ENCODE data around the gene PLXNC1. TPM values are rescaled to one million over a fixed set of nuclear protein-coding genes. Genes with fewer than 3 reads are reported as not detected.

The PLXNC1 gene
- total and polyA plus RNA-seq, 4 experiments from 2014 or later = 2.9 to 27.6 (median 17.3) TPM

- H3K4me1 ChIP-seq (ENCODE audit: insufficient read depth, low read length) = peaks cover 27% of the 10 kb centered on the region
- CTCF ChIA-PET (ENCODE audit: partially characterized antibody) = no interaction called here
- DNase-seq = no peak
- H3K27me3 ChIP-seq (ENCODE audit: insufficient read depth, low read length) = no peaks in the 10 kb centered on the region
- H3K9me3 ChIP-seq (ENCODE audit: control insufficient read depth in 1 of 2, low read length in 2 of 2) = no peaks in the 10 kb centered on the region
- Mint-ChIP-seq H3K4me1 (peaks cover 30 to 33% (median 32%) of the 10 kb centered on the region in 4 donors), H3K36me3 (peaks cover 47 to 56% of the 10 kb centered on the region in 2 donors), H3K4me3 (no peak overlapping the region), H3K27me3 (no peaks in the 10 kb centered on the region), H3K9me3 (no peaks in the 10 kb centered on the region), H3K27ac (peak overlapping the region in 5 of 7 donors; percentile 36 to 84 (median 53))
- intact Hi-C loops (cut with micrococcal nuclease) = loop anchor here (5.0 kb wide), 1 partner anchor 247 kb away; no protein-coding TSS in a partner anchor
- H3K27ac ChIP-seq (ENCODE audit: low read depth, low read length) = no peak overlapping the region
- no peak overlapping the region for H3K4me3 ChIP-seq (ENCODE audit: low read length in 2 of 2)
- H3K36me3 ChIP-seq (ENCODE audit: insufficient read depth, low read length) = peaks cover 7% of the 10 kb centered on the region
- POLR2A ChIA-PET (ENCODE audit: partially characterized antibody) = interaction anchor here (1.4 to 5.1 kb wide), 2 partner anchors 22 to 136 kb away, joined by 4 to 35 read pairs; partner anchors contain the start of gene PLXNC1
Observed at GRCh38 chr12:94284859-94285258, 136.5 kb downstream of the PLXNC1 start.

GRCh38 chr12:94285943-94286582 is 137.7 kb downstream of the PLXNC1 start:
- Mint-ChIP-seq H3K9me3 (no peaks in the 10 kb centered on the region), H3K27me3 (no peaks in the 10 kb centered on the region), H3K4me1 (peaks cover 28 to 38% (median 31%) of the 10 kb centered on the region in 4 donors), H3K36me3 (peaks cover 44 to 59% of the 10 kb centered on the region in 2 donors), H3K27ac (peak overlapping the region in 1 of 7 donors; percentile 10), H3K4me3 (no peak overlapping the region)
- CTCF ChIA-PET (ENCODE audit: partially characterized antibody) = no interaction called here
- Histone ChIP-seq H3K27me3 (ENCODE audit: insufficient read depth, low read length) (no peaks in the 10 kb centered on the region), H3K9me3 (ENCODE audit: control insufficient read depth in 1 of 2, low read length in 2 of 2) (no peaks in the 10 kb centered on the region), H3K36me3 (ENCODE audit: insufficient read depth, low read length) (peaks cover 7% of the 10 kb centered on the region), H3K4me3 (ENCODE audit: low read length in 2 of 2) (no peak overlapping the region), H3K4me1 (ENCODE audit: insufficient read depth, low read length) (peaks cover 27% of the 10 kb centered on the region), H3K27ac (ENCODE audit: low read depth, low read length) (no peak overlapping the region)
- intact Hi-C loops (cut with micrococcal nuclease) = no loop called here
- DNase-seq = no peak
- POLR2A ChIA-PET (ENCODE audit: partially characterized antibody) = interaction anchor here (1.4 kb wide), 1 partner anchor 138 kb away, joined by 4 read pairs; the partner anchor contains the start of gene PLXNC1

DNA sequence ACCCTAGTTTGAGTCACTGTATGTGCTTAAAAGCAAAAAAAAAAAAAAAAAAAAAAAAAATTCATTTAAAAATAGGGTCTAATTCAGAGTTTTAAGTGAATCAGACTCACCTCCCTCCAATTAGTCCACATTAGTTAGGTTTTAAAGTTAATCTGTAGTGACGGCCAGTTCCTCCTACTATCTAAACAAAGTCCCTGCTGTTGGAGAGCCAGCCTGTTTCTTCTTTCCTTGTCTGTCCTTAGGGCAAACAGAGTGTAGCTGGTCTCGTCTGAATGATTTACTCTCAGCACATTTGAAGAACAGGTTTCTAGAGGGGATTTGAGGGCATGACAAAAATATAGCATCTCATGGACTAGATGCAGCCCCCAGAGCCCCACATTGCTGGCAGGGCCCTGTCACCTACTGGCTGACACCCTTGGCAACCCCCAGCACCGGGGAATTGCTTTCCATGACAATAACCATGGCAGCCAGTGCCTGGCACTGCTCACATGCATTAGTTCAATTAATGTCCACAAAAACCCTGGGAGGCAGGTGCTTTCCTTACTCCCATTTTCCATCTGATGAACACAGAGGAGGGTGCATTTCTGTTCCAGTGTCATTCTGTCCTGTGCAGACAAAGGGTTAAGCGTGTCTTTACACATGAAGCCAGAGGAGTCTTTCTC is 138.3 kb downstream of the PLXNC1 start:
- intact Hi-C loops (cut with micrococcal nuclease) = no loop called here
- ChIA-PET CTCF (ENCODE audit: partially characterized antibody) (interaction anchor here (1.0 kb wide), 1 partner anchor 52 kb away, joined by 3 read pairs; no protein-coding TSS in a partner anchor), POLR2A (ENCODE audit: partially characterized antibody) (no interaction called here)
- Histone ChIP-seq H3K4me3 (ENCODE audit: low read length in 2 of 2) (no peak overlapping the region), H3K27ac (ENCODE audit: low read depth, low read length) (no peak overlapping the region), H3K27me3 (ENCODE audit: insufficient read depth, low read length) (no peaks in the 10 kb centered on the region), H3K9me3 (ENCODE audit: control insufficient read depth in 1 of 2, low read length in 2 of 2) (no peaks in the 10 kb centered on the region), H3K4me1 (ENCODE audit: insufficient read depth, low read length) (peaks cover 26% of the 10 kb centered on the region), H3K36me3 (ENCODE audit: insufficient read depth, low read length) (peaks cover 7% of the 10 kb centered on the region)
- Mint-ChIP-seq H3K4me3 (no peak overlapping the region), H3K36me3 (peaks cover 45 to 63% of the 10 kb centered on the region in 2 donors), H3K27me3 (no peaks in the 10 kb centered on the region), H3K27ac (peak overlapping the region in 1 of 7 donors; percentile 57), H3K4me1 (peaks cover 26 to 35% (median 29%) of the 10 kb centered on the region in 4 donors), H3K9me3 (no peaks in the 10 kb centered on the region)
- DNase-seq = no peak

DNA sequence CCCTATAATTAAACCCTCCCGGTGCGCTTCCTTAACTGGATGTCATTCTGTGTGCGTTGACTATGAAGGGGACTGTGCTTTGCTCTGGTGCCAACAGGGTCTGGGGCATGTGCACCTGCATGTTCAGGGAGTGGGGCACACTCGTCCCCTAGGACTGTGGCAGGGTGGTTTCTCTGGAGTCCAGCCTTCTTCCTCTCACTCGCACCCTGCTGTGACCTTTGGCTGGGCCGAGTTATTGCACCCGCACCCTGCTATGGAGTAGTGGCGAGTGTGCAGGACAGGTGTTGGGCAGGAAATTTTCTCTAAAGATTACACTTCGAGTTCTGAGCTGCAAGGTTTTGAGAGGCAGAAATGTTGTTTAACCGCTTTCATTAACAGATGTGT is 138.9 kb downstream of the PLXNC1 start:
- POLR2A ChIA-PET (ENCODE audit: partially characterized antibody) = no interaction called here
- Mint-ChIP-seq H3K9me3 (no peaks in the 10 kb centered on the region), H3K4me1 (peaks cover 21 to 30% (median 24%) of the 10 kb centered on the region in 4 donors), H3K27ac (peak overlapping the region in 1 of 7 donors; percentile 57), H3K36me3 (peaks cover 49 to 63% of the 10 kb centered on the region in 2 donors), H3K4me3 (no peak overlapping the region), H3K27me3 (no peaks in the 10 kb centered on the region)
- Histone ChIP-seq H3K9me3 (ENCODE audit: control insufficient read depth in 1 of 2, low read length in 2 of 2) (no peaks in the 10 kb centered on the region), H3K27me3 (ENCODE audit: insufficient read depth, low read length) (no peaks in the 10 kb centered on the region), H3K36me3 (ENCODE audit: insufficient read depth, low read length) (peaks cover 7% of the 10 kb centered on the region), H3K27ac (ENCODE audit: low read depth, low read length) (no peak overlapping the region), H3K4me1 (ENCODE audit: insufficient read depth, low read length) (peaks cover 21% of the 10 kb centered on the region), H3K4me3 (ENCODE audit: low read length in 2 of 2) (no peak overlapping the region)
- DNase-seq = no peak
- intact Hi-C loops (cut with micrococcal nuclease) = no loop called here
- CTCF ChIA-PET (ENCODE audit: partially characterized antibody) = interaction anchor here (1.0 kb wide), 1 partner anchor 52 kb away, joined by 3 read pairs; no protein-coding TSS in a partner anchor

GRCh38 chr12:94289461-94290312 is 141.3 kb downstream of the PLXNC1 start:
- H3K4me3 ChIP-seq (ENCODE audit: low read length in 2 of 2) = no peak overlapping the region
- Mint-ChIP-seq H3K27me3 (no peaks in the 10 kb centered on the region), H3K9me3 (no peaks in the 10 kb centered on the region), H3K4me3 (no peak overlapping the region), H3K4me1 (peaks cover 2 to 6% (median 3%) of the 10 kb centered on the region in 4 donors), H3K27ac (no peak overlapping the region), H3K36me3 (peaks cover 42 to 60% of the 10 kb centered on the region in 2 donors)
- H3K4me1 ChIP-seq (ENCODE audit: insufficient read depth, low read length) = no peaks in the 10 kb centered on the region
- no peaks in the 10 kb centered on the region for H3K9me3 ChIP-seq (ENCODE audit: control insufficient read depth in 1 of 2, low read length in 2 of 2)
- no peak for DNase-seq
- intact Hi-C loops (cut with micrococcal nuclease) = no loop called here
- ChIA-PET CTCF (ENCODE audit: partially characterized antibody) (interaction anchor here (0.7 to 1.2 kb wide), 3 partner anchors 16 to 155 kb away, joined by 3 to 4 read pairs (median 3); no protein-coding TSS in a partner anchor), POLR2A (ENCODE audit: partially characterized antibody) (interaction anchor here (0.9 to 1.0 kb wide), 2 partner anchors 27 kb away, joined by 3 read pairs; no protein-coding TSS in a partner anchor)
- H3K27ac ChIP-seq (ENCODE audit: low read depth, low read length) = no peak overlapping the region
- no peaks in the 10 kb centered on the region for H3K27me3 ChIP-seq (ENCODE audit: insufficient read depth, low read length)
- peaks cover 7% of the 10 kb centered on the region for H3K36me3 ChIP-seq (ENCODE audit: insufficient read depth, low read length)

- H3K36me3 Mint-ChIP-seq = peaks cover 42 to 63% of the 10 kb centered on the region in 2 donors
- no peak overlapping the region for H3K27ac Mint-ChIP-seq
- no peak overlapping the region for H3K4me3 Mint-ChIP-seq
Observed at GRCh38 chr12:94290353-94290752, 142.0 kb downstream of the PLXNC1 start.

More at GRCh38 chr12:94290353-94290752, 142.0 kb downstream of the PLXNC1 start:
- DNase-seq = no peak
- Histone ChIP-seq H3K9me3 (ENCODE audit: control insufficient read depth in 1 of 2, low read length in 2 of 2) (no peaks in the 10 kb centered on the region), H3K27ac (ENCODE audit: low read depth, low read length) (no peak overlapping the region), H3K36me3 (ENCODE audit: insufficient read depth, low read length) (peaks cover 13% of the 10 kb centered on the region), H3K4me1 (ENCODE audit: insufficient read depth, low read length) (no peaks in the 10 kb centered on the region), H3K27me3 (ENCODE audit: insufficient read depth, low read length) (no peaks in the 10 kb centered on the region), H3K4me3 (ENCODE audit: low read length in 2 of 2) (no peak overlapping the region)
- no peaks in the 10 kb centered on the region for H3K9me3 Mint-ChIP-seq
- H3K4me1 Mint-ChIP-seq = peaks cover 0 to 4% (median 0%) of the 10 kb centered on the region in 4 donors
- ChIA-PET CTCF (ENCODE audit: partially characterized antibody) (interaction anchor here (0.7 to 1.2 kb wide), 3 partner anchors 16 to 156 kb away, joined by 3 to 4 read pairs (median 3); no protein-coding TSS in a partner anchor), POLR2A (ENCODE audit: partially characterized antibody) (interaction anchor here (0.9 kb wide), 1 partner anchor 28 kb away, joined by 3 read pairs; no protein-coding TSS in a partner anchor)
- intact Hi-C loops (cut with micrococcal nuclease) = no loop called here
- no peaks in the 10 kb centered on the region for H3K27me3 Mint-ChIP-seq
